Measurements from ENCODE around the gene CRYM.
A peak's percentile ranks its signal among the peaks of the same experiment; 100 is the strongest.
"Not testable (repeated sequence)": the region's sequence is repeated elsewhere in the genome, so short reads cannot be mapped to it uniquely, and the experiment has no call there.

CRYM gene

DNA sequence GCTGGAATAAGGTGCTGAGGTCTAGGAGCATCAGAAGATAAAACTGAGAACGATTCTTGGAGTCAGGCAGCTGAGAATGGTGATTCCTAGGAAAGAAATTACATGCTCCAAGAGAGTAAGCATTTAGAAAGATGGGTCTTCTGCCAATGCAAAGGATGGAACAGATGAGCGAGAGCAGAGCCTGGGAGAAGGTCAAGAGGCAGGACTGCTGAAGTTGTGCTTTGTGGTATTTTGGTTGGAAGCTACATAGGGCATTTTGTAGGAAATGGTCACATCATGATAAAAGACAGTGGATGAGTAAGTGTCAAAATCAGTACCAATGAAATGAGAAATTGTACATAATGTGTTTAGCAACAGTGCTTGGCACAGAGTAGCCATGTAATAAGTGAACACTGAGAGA lies 1.4 kb upstream of the CRYM start:
- no peak for DNase-seq (ENCODE audit: low read depth)

DNA sequence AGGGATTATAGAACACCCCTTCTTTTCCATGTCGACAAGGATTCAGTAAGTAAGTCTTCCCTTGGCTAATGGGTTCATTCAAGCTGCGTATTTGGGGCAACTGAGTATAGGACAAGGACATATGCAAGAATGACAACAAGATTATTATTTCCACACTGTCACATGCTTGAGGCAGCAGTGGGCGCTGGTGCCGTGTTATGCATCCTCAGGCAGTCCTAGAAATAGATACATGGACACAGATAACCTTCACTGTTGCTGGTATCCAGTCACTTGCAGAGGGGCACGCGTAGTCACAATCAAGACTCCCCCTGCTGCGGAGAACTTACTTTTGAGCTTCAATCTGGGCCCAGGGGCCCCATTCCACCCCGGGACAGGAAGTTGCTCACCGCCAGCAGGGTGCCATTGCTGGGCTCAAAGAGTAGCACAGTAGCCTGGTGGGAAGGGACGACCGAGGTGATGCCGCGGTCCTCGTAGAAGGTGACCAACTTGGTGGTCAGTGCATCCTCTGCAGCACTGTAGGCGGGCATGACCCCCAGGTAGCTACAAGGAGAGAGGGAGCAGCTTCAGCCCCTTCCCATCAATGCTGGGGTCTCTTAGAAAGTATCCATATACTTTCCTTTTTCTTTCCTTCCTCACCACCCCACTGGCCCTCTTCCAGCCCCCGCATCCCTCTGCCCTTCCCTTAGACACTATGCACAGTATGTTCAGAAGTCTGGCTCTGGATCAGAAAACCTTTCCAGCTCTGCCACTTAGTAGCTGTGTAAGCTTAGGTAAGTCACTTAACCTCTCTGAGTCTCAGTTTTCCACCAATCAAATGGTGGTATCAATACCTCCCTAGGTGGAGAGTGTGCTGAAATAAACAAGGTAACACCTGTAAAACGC lies 804 bp downstream of the CRYM start:
- no peak for DNase-seq (ENCODE audit: low read depth)

DNA sequence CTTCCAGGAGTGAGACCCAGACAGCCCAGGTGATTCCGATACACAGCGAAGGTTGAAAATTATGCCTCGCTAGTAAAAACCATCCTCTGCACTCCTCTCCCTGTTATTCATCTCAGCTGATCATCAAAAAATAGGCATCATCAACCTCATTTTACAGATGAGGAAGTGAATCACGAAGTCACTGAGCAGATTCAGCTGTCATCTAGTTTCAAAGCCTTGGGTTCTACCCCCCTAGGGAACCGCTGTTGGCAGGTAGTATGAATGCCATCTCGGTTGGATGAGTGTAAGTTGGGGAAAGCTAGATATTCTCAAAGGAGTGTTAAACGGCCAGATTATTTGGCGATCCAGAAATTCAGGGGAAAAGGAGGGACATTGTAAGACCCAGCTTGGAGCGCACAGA lies 2.0 kb downstream of the CRYM start:
- no peak for DNase-seq (ENCODE audit: low read depth)

DNA sequence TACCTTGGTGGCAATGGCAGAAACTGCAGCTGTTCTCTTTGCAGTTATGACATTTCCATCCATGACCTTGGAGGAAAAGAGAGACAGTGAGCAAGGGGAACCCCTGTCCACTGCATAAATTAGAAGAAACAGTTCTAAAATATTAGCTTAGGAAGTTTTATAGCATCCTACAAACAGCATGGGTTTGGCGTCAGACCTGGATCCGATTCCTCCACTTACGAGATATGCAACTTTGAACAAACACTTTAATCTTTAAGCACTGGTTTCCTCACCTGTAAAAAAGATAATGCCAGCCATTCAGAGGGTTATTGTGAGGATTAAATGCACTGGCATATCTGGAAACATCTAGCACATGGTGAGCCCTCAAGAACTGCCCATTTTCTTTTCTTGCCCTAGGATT lies 2.6 kb downstream of the CRYM start:
- DNase-seq (ENCODE audit: low read depth): no peak

DNA sequence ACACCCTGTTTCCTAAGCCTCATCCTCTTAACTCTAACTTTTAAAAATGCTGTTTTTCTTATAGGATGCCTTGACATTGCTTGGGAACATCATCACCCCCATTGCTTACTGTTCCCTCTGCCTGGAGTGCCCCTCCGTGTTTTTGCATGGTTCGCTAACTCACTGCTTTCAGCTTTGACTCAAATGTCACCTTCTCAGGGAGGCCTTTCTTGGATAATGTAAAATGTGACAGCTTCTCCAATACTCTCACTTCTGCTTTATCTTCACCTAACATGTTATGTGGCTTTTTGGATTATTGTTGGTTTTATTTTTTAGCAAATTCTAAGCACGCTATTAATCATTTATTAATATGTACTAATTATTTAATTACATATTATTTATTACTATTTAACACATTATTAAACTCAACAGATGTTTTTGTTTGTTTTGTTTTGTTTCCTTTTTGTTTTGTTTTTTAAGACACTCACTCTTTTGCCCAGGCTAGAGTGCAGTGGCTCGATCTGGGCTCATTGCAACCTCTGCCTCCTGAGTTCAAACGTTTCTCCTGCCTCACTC lies 3.8 kb downstream of the CRYM start:
- DNase-seq (ENCODE audit: low read depth): no peak

DNA sequence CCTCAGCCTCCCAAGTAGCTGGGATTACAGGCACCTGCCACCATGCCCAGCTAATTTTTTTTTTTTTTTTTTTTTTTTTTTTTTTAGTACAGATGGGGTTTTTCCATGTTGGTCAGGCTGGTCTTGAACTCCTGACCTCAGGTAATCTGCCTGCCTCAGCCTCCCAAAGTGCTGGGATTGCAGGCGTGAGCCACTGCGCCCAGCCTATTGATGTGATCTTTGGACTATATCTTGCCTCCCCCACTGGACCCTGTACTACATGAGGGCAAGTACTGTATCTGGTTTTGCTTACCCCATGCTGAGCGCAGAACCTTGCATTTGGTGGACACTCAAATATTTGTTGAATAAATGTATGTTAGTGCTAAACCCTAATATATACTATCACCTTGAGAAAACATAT lies 5.3 kb downstream of the CRYM start:
- not testable (repeated sequence) for DNase-seq (ENCODE audit: low read depth)

DNA sequence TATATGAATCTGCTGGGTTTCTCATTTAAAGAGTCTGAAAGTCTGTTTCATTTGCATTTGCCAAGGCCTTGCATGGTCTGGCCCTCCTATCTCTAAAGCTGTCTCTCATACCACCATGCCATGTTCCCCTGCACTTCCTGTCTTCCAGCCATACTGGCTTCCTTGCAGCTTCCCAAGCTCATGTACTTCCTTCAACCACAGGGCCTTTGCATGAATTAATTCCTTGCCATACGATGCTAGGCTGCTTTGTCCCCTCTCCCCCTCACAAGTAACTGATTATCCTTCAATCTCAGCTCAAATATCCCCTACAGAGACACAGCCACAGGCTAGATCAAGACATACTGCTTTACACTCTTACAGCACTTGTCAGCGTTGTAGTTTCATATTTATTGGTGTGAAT lies 5.8 kb downstream of the CRYM start:
- no peak for DNase-seq (ENCODE audit: low read depth)

DNA sequence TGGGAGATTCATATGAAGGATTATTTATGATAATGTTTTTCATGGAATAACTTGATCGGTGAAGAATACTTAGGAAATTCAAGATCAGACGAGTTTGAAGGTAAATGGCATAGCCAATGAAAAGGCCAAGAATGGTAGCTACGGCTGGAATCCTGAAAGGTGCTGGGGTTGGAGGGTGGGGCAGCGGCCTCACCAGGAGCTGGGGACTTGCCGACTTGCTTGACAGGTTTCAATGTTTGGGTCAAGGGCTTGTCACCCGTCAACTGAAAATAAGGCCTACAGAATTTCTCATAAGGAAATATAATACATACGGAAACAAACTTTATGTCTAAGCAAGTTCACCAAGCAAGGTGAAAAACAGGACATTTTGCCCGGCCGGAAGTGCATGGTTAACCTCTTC lies 9.9 kb downstream of the CRYM start:
- no peak for DNase-seq (ENCODE audit: low read depth)

DNA sequence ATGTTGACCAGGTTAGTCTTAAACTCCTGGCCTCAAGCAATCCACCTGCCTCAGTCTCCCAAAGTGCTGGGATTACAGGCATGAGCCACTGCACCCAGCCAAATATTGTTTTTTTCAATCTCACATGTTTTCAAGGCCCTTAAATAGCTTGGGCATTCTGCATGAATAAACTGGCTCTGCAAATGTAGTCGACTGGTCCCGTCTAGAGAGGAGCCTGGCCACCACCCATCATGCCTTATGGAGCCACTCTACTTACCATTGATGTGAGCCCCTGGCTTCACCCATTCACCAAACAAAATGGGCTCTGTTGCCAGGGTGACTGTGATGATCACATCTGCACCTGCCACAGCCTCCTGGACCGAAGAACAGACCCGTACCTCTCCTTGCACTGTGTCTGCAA lies 10.8 kb downstream of the CRYM start:
- no peak for DNase-seq (ENCODE audit: low read depth)

DNA sequence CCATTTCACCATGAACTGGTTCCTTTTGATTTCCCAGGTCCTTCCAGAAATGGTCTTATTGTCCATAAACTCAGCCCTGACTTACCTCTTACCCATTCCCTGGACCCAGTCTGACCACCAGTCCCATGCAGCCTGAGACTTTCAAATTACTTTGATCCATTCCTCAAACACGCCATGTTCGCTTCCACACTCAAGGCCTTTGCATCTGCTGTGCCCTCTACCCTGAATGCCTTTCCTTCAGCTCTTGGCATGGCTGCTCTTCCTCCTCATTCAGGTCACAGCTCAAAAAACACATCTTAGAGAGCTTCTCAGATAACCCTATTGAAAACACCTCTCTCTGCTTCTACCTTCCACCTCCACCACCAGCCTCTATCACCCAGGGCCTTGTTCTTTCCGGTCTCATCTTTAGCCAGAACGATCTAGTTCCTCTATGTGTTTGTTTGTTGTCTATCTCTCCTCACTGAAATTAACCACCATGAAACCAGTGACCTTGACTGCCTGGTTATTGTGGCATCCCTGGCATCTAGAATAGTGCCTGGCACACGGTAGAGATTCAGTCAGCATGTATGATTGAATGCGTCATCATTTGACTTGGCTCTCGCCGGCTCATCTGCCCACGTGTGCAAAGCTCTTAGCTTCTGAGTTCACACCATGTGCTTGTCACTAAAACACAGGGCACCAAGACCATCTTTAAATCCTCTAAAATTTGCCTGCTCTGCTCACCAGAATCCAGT lies 12.8 kb downstream of the CRYM start:
- DNase-seq (ENCODE audit: low read depth): no peak

DNA sequence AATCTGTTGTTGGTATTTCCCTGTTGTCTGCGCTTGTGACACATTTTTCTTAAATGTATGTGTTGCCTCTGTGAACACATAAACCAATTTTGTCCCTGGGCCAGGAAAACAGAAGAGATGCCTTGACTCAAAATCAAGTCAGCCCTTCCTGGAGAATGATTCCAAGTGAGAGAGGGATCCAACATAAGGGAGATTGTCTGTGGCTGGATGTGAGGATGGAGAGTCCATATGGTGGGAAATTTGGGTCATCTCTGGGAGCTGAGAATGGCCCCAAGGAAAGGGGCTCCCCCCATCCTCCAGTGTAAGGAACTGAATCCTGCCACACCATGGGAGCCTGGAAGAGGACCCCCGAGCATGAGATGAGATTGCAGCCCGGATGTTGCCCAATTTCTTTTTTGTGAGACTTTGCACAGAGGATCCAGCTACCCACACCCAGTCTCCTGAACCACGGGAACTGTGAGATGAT lies 13.5 kb downstream of the CRYM start:
- DNase-seq (ENCODE audit: low read depth): no peak

DNA sequence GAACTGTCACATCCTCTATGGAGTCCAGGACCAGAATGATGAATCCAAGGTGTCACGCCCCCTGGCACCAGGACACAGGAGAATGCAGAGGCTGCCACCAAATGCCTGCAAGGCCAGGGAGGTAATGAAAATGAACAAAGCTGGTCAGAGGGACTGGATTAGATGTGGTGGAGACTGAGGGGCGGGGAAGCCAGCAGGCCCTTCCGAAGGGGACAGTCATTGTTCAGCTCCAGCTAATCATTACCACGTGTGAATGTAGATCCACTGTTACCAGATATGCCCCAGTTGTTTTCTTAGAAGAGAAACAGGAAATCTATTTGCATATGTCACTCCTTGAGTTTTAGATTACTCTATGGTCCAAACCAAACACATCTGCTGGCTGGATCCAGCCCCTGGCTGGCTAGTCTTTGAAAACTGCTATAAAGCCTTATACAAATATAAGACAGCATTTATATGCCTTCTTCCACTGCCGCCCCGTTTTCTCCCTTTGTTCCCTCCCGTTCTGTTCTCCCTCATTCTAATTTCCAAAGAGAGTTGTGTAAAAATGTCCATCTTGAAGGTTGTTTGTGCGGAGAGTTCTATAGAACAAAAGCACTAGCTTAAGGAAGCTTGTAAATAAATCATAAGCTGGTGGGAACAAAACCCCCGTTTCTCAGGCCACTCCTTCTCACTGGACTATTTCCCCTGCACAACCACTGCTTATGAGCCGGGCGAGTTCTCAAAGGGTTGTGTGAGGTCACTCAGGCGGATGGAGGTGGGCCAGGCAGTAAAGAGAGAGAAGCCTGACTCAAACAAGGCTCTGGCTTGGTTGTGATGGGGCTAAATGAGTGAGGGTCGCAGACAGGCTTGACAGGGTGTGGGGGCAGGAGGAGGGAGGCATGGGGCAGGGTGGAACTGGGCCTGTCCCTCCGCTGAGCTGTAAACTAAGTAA lies 14.2 kb downstream of the CRYM start:
- DNase-seq (ENCODE audit: low read depth): no peak

DNA sequence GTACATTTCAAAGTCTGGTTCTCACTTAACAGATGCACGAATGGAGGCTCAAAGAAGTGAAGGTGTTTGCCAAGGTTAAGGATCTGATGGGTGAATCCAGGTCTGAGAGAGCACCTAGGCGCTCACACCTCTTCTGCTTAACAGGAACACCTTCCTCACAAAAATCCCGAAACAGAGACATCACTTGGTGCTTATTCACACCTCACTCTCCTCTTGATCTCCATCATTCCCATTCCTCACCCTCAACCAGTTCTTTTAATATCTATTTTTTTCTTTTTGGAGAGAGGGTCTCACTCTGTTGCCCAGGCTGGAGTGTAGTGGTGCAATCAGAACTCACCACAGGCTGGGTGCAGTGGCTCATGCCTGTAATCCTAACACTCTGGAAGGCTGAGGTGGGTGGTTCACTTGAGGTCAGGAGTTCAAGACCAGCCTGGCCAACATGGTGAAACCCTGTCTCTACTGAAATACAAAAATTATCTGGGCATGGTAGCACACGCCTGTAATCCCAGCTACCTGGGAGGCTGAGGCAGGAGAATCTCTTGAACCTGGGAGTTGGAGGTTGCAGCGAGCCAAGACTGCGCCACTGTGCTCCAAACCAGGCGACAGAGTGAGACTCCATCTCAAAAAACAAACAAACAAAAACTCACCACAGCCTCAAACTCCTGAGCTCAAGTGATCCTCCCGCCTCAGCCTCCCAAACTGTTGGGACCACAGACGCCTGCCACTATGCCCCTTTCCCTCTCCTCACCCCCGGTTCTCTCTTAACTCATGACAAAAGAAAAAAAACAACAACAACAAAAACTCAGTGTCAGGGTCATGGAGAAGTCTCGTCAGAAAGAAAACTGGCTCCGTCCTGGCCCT lies 15.1 kb downstream of the CRYM start:
- no peak for DNase-seq (ENCODE audit: low read depth)

DNA sequence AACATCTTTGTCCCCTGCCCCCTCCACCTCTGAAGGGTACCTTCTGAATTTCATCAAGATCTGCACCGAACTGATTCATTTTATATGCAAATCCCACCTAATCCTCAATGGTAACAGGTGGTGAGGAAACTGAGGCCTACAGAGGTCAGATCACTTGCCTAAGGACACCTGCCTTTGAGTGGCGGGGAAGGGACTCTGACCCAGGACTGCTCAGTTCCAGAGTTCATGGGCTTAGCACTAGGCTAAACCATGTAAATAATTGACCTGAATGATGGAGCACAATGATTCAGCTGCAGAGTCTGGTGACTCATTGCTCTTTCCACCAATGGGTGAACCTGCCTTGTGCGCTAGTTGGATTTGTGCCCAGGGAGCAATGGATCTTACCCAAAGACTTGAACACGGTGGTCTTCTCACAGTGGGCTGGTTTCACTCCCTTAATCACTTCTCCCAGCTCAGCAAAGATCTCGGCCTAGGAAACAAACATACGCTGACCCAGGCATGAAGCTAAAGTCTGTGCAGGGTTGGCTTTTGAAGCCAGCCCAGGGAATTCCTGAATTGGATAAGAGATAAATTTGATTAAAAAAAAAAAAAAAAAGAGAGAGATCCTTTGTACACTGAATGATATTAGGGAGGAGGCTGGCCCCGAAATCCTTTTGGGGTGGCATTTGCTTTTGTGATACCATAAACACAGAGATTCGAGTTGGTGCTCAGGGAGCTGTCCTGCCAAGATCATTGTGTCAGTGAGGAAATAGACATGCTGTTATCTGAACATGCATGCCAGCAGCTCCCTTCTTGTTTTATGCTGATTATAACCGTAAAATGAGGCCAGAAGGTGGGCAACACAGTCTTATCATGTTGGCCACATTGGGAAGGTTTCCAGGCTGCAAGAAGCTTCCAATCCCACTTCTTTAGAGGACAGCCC lies 17.0 kb downstream of the CRYM start:
- DNase-seq (ENCODE audit: low read depth): peak; percentile 70

DNA sequence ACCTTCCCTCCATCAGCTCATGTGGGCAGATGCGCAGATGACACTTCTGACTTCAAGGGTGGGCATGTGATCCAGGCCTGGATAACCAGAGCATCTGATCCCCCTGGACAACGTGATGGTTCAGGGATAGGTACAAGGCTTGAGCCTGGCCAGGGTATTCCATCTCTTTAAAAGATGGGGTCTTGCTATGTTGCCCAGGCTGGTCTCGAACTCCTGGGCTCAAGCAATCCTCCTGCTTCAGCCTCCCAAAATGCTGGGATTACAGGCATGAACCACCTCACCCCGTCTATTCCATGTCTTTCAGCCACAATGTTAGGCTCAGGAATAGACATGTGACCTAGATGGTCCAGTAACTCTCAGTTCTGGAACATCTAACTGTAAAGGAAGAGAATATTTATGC lies 20.8 kb downstream of the CRYM start:
- DNase-seq (ENCODE audit: low read depth): no peak

DNA sequence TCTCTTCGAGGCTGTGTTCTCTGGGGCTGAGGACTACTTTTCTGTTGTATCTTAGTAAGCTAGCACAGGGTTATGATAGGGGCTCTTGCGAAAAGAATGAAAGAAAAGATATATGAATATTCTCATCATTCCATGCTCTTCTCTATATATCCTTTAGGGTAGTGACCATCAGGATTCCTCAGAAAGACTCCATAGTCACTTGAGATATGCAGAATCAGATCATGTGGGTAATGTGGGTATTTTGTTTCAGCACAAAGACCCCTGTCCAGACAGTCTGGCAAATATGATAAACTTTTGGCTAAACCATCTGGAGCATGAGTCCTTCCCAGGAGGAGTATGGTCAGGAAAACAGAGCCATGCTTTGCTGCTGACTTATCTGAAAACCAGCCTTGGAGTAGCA lies 21.5 kb downstream of the CRYM start:
- DNase-seq (ENCODE audit: low read depth): no peak

DNA sequence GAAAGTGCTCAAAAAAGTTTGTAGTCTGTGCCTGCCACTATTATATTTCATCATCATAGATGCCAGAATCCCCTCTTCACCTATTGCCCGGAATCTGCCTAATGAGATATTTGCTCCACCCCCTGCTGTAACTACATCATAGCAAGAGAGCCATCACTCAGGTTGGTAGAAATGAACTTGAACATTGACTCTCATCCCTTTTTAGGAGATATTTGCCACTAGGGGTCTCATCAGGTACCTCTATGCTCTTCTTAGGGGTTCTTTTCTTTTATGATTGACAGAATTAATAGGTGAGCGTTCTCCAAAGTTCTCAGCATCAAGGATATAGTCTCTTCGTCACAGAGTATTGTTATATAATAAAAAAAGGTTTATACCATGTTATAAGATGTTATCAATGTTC lies 24.6 kb downstream of the CRYM start:
- no peak for DNase-seq (ENCODE audit: low read depth)

DNA sequence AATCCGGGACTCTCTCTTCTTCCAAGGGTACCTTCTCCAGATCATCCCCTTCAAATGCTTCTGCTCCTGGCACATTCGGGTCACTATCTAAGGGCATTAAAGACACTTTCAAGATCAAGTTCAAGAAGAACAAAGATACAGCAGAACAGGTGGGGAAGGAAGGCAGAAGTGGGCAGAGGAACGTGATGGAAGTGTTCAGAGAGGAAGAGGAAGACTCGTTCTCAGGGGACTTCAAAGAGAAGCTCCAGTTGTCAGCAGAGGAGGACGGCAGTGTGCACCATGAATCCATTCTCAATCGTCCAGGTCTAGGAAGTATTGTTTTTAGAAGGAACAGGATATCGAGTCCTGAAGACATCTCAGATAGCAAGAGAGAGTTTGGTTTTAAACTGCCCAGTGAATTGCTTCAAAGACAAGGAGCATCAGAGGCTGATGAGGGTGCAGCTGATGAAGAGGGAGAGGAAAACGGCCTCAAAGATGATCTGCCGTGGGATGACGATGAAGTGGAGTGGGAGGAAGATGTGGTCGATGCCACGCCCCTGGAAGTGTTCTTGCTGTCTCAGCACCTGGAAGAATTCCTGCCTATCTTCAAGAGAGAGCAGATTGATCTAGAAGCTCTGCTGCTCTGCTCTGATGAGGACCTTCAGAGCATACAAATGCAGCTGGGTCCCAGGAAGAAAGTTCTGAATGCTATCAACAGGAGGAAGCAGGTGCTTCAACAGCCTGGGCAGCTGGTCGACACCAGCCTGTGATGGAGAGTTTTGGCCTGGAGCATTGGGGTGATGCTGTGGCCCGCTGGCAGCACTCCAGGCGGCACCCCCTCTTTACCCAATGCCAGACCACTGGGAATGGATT lies 27.8 kb downstream of the CRYM start:
- no peak for DNase-seq (ENCODE audit: low read depth)

DNA sequence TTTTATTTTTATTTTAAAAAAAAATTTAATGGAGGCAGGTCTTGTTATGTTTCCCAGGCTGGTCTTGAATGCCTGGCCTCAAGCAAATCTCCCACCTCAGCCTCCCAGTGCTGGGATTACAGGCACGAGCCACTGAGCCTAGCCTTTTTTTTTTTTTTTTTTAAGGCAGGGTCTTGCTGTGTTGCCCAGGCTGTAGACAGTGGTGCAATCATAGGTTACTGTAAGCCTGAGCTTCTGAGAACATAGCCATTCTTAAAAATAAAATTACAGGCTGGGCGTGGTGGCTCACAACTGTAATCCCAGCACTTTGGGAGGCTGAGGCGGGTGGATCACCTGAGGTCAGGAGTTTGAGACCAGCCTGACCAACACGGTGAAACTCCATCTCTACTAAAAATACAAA lies 29.9 kb downstream of the CRYM start:
- DNase-seq (ENCODE audit: low read depth): not testable (repeated sequence)
